Activated CD8-positive, alpha-beta memory T cell treated with anti-CD3 and anti-CD28 coated beads, Interleukin-2, amount 50 U/mL, for 1 hour (primary cell): ENCODE results near the gene DCUN1D4.

ENCODE experiments used
- DNase-seq: peaks from one replicate; pipeline ENCODE4 v3.0.0-alpha.2; 2020; ENCODE audit errors: extremely low read depth

DCUN1D4 gene

DNA sequence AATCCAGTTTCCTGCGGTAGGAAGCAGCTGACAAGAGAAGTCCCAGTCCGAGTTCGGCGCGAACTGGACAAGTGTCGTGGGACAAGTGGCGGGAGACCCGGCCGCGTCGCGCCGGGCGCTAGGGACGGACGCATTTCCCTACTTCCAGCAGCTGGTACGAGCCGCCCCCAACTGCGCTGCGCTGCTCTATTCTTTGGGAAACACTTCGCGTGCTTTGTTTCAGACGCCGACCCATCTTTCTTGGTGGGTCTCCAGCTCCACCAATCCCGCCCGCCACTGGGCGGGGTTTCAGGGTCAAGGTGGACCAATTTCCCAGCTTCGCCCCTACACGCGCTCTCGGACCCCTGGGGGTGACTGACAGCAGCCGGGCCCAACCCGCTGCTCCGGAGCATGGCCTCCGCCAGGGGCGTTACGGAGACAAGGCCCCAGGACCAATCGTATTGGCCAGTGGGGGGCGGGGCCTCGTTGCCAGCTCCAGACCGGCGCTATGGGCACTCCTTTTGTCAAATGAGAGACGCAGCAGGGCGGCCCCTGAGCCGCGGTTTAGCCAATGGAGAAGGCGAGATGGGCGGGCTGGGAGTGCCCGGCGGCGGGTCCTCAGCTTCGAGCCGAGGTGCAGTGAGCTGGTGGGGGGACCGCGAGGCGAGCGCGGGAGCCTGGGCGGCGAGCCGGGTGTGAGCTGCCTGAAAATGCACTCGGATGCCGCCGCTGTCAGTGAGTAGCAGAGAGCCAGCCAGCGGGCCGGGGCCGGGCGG, at the start of gene DCUN1D4:
DCUN1D4 (plus strand) TSS at position 600 of the 755 bp plus-strand sequence; CDS start at position 690, 90 bp downstream.
- DNase-seq: peak; percentile 93

GRCh38 chr4:51820443-51821234, 22.3 kb upstream of the DCUN1D4 start:
- no peak for DNase-seq

- DNase-seq: no peak
Observed at GRCh38 chr4:51825341-51825740, 17.6 kb upstream of the DCUN1D4 start.

GRCh38 chr4:51830156-51830720, 12.7 kb upstream of the DCUN1D4 start:
- DNase-seq: no peak

GRCh38 chr4:51831133-51831532, 11.8 kb upstream of the DCUN1D4 start:
- DNase-seq: no peak

DNA sequence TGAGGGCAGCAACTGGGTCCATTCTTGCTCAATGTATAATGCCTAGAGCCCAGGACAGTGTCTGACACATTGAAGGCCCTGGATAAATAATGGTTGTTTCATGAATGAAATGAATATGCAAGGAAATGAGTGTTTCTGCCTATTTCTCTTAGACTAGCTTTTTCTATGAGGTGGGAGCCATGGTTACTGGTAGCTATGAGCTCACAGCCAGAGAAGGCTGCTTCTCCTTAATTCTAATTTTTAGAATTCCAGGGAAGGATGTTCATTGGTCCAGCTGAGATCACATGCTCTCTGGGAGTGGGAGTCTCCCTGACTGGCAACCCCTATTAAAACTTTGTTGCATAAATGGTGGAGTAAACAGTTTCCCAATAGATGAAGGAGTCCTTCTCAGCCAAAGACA, 9.7 kb upstream of the DCUN1D4 start:
- DNase-seq: no peak

GRCh38 chr4:51835079-51835478, 7.9 kb upstream of the DCUN1D4 start:
- DNase-seq: no peak

- DNase-seq: no peak
Observed at GRCh38 chr4:51835855-51836254, 7.1 kb upstream of the DCUN1D4 start.

DNA sequence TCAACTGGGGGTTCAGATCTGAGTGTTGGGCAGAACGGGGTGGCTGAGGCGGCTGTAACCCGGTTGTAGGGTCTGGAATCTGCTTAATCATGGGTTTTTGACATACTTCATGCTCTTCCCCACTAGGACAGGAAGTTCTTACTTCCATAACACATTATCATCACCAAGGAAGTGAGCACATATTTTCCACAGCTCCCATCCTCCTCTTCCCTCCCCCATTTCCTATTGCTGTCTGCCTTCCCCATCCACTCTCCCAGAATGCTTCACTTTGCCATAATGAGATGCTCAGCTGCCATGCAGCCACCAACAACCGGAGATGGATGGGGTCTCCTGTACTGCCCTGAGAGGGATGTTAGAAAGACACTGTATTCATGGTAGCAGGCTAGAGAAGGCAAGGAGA, 6.4 kb upstream of the DCUN1D4 start:
- no peak for DNase-seq

DNA sequence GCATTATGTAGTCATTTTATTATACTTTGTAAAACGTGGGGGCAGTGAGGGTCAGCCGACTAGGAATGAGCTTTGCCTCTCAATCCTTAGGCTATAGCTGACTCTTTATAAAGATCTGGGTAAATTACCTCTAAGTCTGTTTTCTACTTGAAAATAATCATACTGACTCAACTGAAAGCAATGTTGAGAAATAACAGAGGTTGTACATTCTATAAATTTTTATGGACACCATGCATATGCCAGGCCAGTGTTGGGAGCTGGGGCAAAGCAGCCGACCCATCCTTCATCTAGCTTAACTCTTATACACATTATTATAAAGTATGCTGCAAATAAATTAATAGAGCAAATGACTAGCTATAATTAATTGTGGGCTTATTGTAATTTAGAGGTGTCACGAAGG, 2.2 kb upstream of the DCUN1D4 start:
- DNase-seq: no peak

- no peak for DNase-seq
Observed at GRCh38 chr4:51842167-51842553, 793 bp upstream of the DCUN1D4 start.

- no peak for DNase-seq
Observed at GRCh38 chr4:51843309-51844152, 578 bp downstream of the DCUN1D4 start.

DNA sequence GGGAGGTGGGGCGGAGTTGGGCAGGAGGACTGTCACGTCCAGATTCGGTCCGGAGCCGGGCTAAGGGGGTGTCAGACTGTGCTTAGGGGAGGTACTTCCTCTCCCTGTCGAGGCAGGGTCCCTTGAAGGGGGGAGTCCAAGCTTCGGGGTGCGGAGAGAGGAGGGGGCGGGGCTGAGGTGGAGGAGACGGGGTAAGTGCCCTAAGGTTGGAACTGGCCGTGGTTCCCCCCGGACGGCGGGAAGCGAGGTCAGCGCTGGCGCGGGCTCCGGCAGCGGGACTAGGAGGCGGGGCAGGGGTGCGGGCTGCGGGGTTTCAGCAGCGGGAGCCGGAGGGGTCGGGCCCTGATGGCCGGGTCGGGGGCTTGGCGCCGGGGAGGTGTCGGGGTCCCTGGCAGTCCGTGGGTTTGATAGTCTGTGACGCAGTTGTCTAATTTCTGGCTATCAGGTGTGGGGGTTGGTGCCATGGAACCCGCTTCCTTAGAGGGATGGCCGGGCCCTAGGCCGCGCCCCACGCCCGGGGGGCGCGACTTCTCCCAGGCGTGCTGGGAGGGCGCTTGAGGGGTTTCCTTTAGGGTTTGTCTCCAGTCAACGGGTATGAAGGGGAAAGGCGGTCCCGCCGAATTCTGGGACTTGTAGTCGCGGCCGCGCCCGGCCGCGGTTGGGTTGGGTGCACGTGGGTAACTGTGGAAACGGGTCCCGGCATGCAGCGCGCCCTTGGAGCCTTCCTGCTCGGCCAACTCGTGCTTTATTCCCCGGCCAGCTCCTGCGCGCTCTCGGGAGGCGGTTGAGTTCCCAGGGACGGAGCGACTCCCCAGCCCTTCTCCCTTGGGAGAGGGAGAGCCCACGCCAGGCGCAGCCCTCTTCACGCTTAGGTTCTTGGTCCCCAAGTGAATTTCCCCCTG, 1.5 kb downstream of the DCUN1D4 start:
- DNase-seq: peak; percentile 42

DNA sequence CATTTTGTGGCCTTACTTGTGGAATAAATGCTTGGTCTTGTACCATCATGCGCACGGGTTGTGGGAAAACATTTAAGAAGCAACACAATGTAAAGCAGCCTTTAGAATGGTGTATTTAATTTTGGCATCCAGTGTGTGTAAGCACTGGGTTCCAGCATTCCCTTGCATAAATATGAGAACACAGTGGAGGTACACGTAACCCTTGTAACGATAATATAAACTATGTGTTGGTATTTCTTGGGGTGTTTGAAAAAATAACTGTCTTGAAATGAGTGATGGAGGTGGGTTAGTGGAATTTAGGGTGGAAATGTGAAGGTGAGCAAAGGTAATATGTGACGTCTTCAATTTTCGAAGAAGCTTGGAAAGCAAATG, 2.1 kb downstream of the DCUN1D4 start:
- DNase-seq: no peak

DNA sequence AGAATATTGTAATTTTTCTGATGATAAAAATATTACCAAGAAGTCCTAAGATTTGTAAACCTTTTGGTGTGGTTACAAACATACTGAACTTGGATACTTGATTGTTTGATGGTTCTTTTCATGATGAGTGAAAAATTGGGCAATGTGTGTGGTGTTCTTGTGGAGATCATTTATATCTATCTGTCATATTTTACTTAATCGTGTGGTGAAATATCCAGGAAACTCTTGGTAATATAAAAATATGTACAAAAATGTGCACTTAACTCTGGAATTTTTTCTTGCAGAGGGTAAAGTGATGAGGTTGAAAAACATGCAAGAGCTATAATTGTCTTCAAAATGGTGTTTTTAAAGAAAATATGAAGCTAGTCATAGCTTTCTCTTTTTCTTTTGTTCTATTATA, 2.8 kb downstream of the DCUN1D4 start:
- no peak for DNase-seq

GRCh38 chr4:51849430-51849829, 6.5 kb downstream of the DCUN1D4 start:
- DNase-seq: no peak

DNA sequence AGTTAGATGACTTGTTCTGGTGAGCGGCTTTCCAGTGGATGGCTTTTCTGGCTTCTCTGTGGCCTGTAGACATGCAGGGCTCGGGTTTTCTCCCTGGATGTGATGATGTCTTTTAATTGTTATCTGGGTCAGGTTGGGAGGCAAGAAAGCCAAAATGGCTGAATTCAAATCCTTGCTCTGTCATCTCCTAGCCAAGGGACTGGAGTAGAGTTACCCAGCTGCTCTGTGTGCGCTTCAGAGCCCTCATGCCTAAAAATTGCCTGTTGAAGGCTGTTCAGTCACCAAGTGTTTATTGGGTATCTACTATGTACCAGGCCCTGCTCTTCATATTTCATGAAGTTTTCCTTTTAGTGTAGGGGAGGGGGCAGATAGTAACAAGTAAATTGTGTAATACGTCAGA, 7.3 kb downstream of the DCUN1D4 start:
- no peak for DNase-seq

- DNase-seq: no peak
Observed at GRCh38 chr4:51851090-51851936, 8.4 kb downstream of the DCUN1D4 start.

DNA sequence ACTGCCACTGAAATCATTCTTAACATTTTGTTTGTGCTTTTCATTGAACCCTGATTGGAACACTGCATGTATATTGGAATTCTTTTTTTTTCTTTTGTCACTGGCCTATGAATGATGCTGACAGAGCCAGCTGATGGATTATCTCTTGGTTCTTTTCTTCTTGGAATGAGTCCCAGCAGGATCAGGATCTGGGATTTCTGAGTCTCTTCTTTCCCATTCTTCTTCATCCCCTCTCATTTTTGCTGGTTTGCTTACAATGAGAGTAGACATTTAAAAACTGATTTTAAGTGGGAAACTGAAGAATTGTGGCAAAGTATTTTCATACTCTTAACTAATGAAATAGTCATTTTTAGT, 9.0 kb downstream of the DCUN1D4 start:
- DNase-seq: no peak

DNA sequence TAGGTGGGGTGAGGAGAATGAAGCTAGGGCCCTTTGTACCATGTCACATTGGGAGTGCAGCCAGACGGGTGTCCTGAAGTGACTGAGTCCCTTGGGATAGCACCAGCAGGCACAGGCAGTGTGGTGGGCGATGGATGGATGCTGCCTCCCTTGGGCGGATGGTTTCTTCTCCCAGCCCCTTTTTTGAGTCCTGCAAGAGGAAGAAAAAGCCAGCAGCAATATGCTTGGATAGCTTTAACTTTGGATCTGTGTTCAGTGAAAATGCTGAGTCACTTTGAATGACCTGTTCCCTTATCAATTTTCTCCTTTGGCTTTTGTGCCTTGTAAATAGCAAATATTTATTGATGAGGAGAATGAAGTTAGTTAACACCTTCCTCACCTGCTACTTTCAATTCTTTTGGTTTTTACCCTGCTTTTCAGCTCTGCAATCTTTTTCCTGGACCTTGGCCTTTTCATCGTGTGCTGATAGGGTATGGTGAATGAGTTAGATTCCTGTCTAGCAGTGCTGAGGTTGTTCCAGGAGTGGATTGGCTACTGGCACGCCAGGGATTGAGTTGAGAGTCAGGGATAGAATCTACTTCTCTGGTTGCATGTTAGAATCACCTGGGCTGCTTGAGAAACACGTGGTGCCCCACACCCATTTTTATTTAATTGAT, 10.2 kb downstream of the DCUN1D4 start:
- DNase-seq: no peak
